ENCODE results near the gene C2orf49.

DNA sequence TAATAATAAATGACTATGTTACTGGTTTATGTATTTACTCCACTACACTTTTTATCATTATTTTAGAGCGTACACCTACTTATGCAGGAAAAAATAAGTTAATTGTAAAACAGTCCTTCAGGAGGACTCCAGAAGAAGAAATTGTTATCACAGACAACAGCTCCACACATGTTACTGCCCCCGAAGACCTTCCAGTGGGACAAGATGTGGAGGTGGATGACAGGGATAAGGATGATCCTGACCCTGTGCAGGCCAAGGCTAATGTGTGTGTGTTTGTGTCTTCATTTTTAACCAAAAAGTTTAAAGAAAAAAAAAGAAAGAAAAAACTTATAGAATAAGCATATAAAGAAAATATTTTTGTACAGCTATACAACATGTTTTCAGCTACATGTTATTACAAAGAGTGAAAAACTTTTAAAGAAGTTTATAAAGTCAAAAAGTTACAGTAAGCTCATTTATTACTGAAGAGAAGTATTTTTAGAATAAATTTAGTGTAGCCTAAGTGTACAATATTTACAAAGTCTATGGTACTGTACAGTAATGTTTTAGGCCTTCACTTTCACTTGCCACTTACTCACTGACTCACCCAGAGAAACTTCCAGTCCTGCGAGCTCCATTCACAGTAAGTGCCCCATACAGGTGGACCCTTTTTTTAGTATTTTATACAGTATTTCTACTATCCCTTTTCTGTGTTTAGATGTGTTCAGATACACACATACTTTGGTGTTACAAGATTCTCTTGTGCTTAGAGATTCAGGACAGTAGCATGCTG, 15.3 kb upstream of the C2orf49 start:
- TF ChIP-seq, protein P1, sequence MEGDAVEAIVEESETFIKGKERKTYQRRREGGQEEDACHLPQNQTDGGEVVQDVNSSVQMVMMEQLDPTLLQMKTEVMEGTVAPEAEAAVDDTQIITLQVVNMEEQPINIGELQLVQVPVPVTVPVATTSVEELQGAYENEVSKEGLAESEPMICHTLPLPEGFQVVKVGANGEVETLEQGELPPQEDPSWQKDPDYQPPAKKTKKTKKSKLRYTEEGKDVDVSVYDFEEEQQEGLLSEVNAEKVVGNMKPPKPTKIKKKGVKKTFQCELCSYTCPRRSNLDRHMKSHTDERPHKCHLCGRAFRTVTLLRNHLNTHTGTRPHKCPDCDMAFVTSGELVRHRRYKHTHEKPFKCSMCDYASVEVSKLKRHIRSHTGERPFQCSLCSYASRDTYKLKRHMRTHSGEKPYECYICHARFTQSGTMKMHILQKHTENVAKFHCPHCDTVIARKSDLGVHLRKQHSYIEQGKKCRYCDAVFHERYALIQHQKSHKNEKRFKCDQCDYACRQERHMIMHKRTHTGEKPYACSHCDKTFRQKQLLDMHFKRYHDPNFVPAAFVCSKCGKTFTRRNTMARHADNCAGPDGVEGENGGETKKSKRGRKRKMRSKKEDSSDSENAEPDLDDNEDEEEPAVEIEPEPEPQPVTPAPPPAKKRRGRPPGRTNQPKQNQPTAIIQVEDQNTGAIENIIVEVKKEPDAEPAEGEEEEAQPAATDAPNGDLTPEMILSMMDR (IDR thresholded peaks at IDR 0.05): no peak
- TF ChIP-seq POLR2A (IDR thresholded peaks at IDR 0.05; ENCODE audit: low read depth): no peak
- no peak for TF ChIP-seq EP300 (IDR thresholded peaks at IDR 0.05)
- no peak for TF ChIP-seq POLR2AphosphoS5 (IDR thresholded peaks at IDR 0.05)

All from esophagus muscularis mucosa (tissue), 4 donors.